GM19043 (cell line): ENCODE data around the gene C5AR2.
"Not testable (repeated sequence)": the region's sequence is repeated elsewhere in the genome, so short reads cannot be mapped to it uniquely, and the experiment has no call there.

Source experiments
- ATAC-seq: cut with Tn5 transposase; IDR thresholded peaks from one replicate; pipeline ENCODE4 v1.9.1; 2021; ENCODE audit warnings: low read depth; ENCODE audit not compliant: unreplicated experiment

Gene C5AR2

GRCh38 chr19:47322058-47322457, 9.9 kb upstream of the C5AR2 start:
- ATAC-seq: no peak

DNA sequence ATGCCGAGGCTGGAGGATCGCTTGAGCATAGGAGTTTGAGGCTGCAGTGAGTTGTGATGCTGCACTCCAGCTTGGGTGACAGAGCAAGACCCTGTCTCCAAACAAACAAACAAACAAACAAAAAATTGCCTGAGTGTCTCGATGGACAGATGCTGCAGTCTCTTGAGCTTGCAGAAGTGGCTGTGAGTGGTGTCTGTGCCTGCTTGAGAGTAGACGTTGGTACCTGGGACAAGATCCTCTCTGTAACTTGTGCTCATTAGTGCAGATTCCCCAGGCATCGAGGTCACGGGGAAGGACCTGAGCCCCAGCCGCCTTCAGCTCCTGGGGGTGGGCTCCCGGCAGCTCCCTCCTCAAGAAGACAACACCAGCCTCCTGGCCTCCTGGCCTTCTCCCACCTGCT, 8.6 kb upstream of the C5AR2 start:
- no peak for ATAC-seq

GRCh38 chr19:47323872-47324271, 8.1 kb upstream of the C5AR2 start:
- no peak for ATAC-seq

DNA sequence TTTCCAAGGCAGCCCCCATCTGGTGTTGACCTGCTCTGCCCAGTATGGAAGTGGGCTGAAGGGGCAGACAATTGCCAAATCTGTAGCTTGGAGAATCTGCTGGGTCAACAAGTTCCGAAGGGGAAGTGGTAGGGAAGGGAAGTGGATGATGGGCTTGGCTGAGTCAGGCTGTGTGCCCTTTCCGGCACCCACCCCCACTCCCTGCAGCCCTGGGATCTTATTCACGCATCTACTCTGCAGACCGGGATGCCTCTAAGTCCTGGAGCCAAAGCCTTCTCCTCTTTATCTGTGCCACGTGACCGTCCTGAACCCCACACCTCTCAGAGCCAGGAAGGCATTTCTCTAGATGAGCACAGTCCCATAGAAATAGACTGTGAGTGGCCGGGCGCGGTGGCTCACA, 7.5 kb upstream of the C5AR2 start:
- ATAC-seq: no peak

- ATAC-seq: no peak
These were observed 1.5 kb upstream of the C5AR2 start for GRCh38 chr19:47330466-47330869.

DNA sequence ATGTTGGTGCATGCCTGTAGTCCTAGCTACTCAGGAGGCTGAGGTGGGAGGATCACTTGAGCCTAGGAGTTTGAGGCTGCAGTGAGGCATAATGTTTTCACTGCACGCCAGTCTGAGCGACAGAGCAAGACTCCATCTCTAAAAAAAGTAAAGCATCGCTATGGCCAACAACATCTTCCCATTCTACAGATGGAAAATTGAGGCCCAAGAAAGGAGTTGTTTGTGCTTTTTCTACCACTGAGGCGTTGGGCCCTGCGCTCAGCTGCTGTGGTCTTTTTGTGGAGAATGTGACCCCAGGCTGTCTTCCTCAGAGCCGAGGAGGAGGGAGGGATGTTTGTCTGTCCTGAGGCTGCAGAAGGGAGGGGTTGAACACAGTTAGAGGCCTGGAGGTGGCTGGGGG, 485 bp upstream of the C5AR2 start:
- no peak for ATAC-seq

GRCh38 chr19:47336765-47337718, 5.1 kb downstream of the C5AR2 start:
- ATAC-seq: not testable (repeated sequence)

- ATAC-seq: no peak
These were observed 7.4 kb downstream of the C5AR2 start for GRCh38 chr19:47339196-47339880.

GRCh38 chr19:47340477-47341208, 8.7 kb downstream of the C5AR2 start:
- ATAC-seq: no peak

DNA sequence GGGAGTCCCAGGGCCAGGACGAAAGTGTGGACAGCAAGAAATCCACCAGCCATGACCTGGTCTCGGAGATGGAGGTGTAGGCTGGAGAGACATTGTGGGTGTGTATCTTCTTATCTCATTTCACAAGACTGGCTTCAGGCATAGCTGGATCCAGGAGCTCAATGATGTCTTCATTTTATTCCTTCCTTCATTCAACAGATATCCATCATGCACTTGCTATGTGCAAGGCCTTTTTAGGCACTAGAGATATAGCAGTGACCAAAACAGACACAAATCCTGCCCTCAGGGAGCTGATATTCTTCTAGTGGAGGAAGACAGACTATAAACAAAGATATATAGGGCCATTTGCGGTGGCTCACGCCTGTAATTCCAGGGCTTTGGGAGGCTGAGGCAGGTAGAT, 9.8 kb downstream of the C5AR2 start:
- ATAC-seq: no peak

DNA sequence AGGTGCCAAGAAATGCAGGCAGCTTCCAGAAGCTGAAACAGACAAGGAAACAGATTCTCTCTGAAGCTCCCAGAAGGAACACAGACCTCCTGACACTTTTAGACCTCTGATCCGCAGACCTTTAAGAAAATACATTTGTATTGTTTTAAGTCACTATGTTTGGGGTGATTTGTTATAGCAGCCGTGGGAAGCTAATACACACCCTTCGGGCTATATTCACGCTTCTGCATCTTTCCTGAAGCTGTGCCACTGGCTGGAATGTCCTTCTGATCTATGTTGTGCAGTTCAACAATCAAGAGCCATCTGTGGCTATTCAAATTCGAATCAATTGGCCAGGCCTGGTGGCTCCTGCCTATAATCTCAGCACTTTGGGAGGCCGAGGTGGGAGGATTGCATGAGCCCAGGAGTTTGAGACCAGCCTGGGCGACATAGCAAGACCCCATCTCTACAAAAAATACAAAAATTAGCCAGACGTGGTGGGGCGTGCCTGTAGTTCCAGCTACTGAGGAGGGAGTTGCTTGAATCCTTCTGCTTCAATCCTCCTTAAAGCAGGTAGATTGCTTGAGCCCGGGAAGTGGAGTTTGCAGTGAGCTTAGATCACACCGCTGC, 11.3 kb downstream of the C5AR2 start:
- no peak for ATAC-seq

DNA sequence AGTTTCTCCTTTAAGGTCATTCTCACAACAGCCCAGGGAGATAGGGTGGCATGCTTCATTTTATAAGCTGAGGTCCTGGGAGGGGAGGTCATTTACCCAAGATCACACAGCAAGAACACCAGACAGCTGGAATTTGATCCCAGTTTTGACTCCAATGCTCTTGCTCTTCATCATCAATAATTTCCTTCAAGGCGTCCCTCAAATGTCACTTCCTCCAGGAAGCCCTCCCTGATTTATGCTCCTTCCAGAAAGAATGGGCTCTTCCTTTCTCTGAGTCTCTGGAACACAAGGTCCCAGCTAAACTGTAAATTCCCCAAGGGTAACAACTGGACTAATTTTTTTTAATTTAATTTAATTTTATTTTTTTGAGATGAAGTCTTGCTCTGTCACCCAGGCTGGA, 12.4 kb downstream of the C5AR2 start:
- no peak for ATAC-seq

- ATAC-seq: not testable (repeated sequence)
These were observed 14.0 kb downstream of the C5AR2 start for GRCh38 chr19:47346024-47346423.

GRCh38 chr19:47348819-47349795, 17.1 kb downstream of the C5AR2 start, which contains the start of gene DHX34:
DHX34 (plus strand) TSS chr19:47349315; CDS start chr19:47353031, 3,716 bp downstream.
- peak; percentile 96 for ATAC-seq

DNA sequence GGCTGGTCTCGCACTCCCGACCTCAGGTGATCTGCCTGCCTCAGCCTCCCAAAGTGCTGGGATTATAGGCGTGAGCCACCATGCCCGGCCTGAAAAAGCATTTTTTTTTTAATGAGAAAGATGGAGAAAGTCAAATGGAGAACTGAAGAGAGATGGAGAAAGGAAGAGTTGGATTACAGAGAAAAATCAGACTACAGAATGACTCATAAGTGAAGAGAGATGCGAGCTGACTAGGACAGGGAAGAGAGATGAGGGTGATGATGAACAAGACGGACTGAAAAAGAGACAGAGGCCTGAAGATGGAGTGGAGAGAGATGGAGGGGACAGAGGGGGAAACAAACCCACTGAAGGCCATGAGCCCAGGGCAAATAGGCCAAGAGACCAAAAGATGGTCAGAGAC, 18.7 kb downstream of the C5AR2 start:
- no peak for ATAC-seq

DNA sequence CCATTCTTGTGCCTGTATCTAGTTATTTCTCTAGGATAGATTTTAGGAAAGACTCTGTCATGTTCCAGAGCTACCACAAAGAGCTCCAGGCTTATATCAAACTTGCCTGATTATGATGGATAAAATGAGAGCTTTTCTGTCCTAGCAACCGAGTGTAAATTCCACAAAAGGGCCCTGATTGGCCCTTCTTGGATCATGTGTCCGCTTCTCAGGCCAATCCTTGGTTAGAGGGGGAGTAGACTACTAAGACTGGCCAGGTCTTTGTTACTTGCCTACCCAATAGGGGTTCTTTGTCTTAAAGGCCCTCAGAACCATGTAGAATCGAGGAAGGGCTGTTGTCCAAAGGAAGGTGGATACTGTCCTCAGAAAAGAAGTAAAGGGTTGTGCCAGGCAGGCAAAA, 19.6 kb downstream of the C5AR2 start:
- no peak for ATAC-seq

GRCh38 chr19:47352095-47352494, 20.1 kb downstream of the C5AR2 start:
- ATAC-seq: no peak

DNA sequence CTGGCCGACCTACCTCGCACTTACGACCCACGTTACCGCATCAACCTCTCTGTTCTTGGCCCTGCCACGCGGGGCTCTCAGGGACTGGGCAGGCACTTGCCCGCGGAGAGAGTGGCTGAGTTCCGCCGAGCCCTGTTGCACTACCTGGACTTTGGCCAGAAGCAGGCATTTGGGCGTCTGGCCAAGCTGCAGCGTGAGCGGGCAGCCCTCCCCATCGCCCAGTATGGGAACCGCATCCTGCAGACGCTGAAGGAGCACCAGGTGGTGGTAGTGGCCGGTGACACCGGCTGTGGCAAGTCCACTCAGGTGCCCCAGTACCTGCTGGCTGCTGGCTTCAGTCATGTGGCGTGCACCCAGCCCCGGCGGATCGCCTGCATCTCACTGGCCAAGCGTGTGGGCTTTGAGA, 21.3 kb downstream of the C5AR2 start:
- ATAC-seq: no peak

GRCh38 chr19:47356900-47357299, 24.9 kb downstream of the C5AR2 start:
- ATAC-seq: no peak
